A549 treated with ZK216348 at 1 μM for 4 hours (cell line): ENCODE data around the gene FNDC11. TPM values are rescaled to one million over a fixed set of nuclear protein-coding genes. Genes with fewer than 3 reads are reported as not detected.

Experiments
- total RNA-seq: library from RNA; stranded (reverse); fragments of 200-300 nt; extraction: Qiagen RNA extraction; gene quantifications from 5 replicates; pipeline ENCODE4 v1.2.3, GENCODE V29; 2022; ENCODE audit warnings: low read depth

Gene FNDC11
- 0.09 to 0.42 TPM (median 0.22 TPM) in 4 of 5 replicates, not detected in the other for total RNA-seq

GRCh38 chr20:63553933-63554290 is at the start of gene FNDC11:
Gene FNDC11, plus strand, starts transcription at chr20:63554159. Its CDS starts 1,505 bp downstream, at chr20:63555664.

GRCh38 chr20:63520504-63520933 is 33.4 kb upstream of the FNDC11 start, which contains the start of gene PPDPF:
Gene PPDPF, plus strand, starts transcription at chr20:63520765. Its CDS starts 544 bp downstream, at chr20:63521309.

GRCh38 chr20:63536997-63537524 is 16.9 kb upstream of the FNDC11 start, which contains the start of gene PTK6:
Gene PTK6, minus strand, starts transcription at chr20:63537376. Its CDS starts 62 bp downstream, at chr20:63537314.

GRCh38 chr20:63547725-63548480 is 6.1 kb upstream of the FNDC11 start, which contains the start of gene SRMS:
Gene SRMS, minus strand, starts transcription at chr20:63547749. Its CDS starts 286 bp downstream, at chr20:63547463.

GRCh38 chr20:63574156-63574828 is 20.3 kb downstream of the FNDC11 start, which contains the start of gene HELZ2:
Gene HELZ2, minus strand, starts transcription at chr20:63574239. Its CDS starts 1,854 bp downstream, at chr20:63572385.

Other genes starting within 250 kb of the FNDC11 start
- gene CHRNA4, start 192.8 kb upstream of the FNDC11 start, total RNA-seq, result 0.06 to 0.63 TPM (median 0.45 TPM) in 5 replicates
- 0.39 to 0.87 TPM (median 0.57 TPM) in 5 replicates for gene KCNQ2, start 81.5 kb upstream of the FNDC11 start, total RNA-seq
- 112 to 179 TPM (median 154 TPM) in 5 replicates for gene EEF1A2, start 55.1 kb upstream of the FNDC11 start, total RNA-seq
- 267 to 353 TPM (median 326 TPM) in 5 replicates for gene PPDPF, start 33.4 kb upstream of the FNDC11 start, total RNA-seq
- 2.4 to 4.1 TPM (median 3.6 TPM) in 5 replicates for gene PTK6, start 16.8 kb upstream of the FNDC11 start, total RNA-seq
- gene SRMS, start 6.4 kb upstream of the FNDC11 start, total RNA-seq, result 0.18 to 0.22 TPM in 2 of 5 replicates, not detected in the others
- 9.6 to 20.8 TPM (median 14.8 TPM) in 5 replicates for gene HELZ2, start 20.1 kb downstream of the FNDC11 start, total RNA-seq
- 6.7 to 11.3 TPM (median 10.8 TPM) in 5 replicates for gene GMEB2, start 72.9 kb downstream of the FNDC11 start, total RNA-seq
- 5.8 to 10.6 TPM (median 10.1 TPM) in 5 replicates for gene STMN3, start 99.3 kb downstream of the FNDC11 start, total RNA-seq
- 2.7 to 9.2 TPM (median 7.3 TPM) in 5 replicates for gene RTEL1, start 104.2 kb downstream of the FNDC11 start, total RNA-seq
- 0.33 to 1.4 TPM (median 0.86 TPM) in 5 replicates for gene TNFRSF6B, start 142.5 kb downstream of the FNDC11 start, total RNA-seq
- 21.8 to 43.0 TPM (median 37.6 TPM) in 5 replicates for gene ARFRP1, start 153.8 kb downstream of the FNDC11 start, total RNA-seq
- gene ZGPAT, start 153.9 kb downstream of the FNDC11 start, total RNA-seq, result 17.8 to 32.7 TPM (median 28.5 TPM) in 5 replicates
- gene LIME1, start 182.5 kb downstream of the FNDC11 start, total RNA-seq, result 2.5 to 13.1 TPM (median 10.7 TPM) in 5 replicates
- 51.4 to 112 TPM (median 99.3 TPM) in 5 replicates for gene SLC2A4RG, start 185.6 kb downstream of the FNDC11 start, total RNA-seq